ENCODE measurements around the gene LIMK1. TPM values are rescaled to one million over a fixed set of nuclear protein-coding genes. Genes with fewer than 3 reads are reported as not detected.
A peak's percentile ranks its signal among the peaks of the same experiment; 100 is the strongest.

The LIMK1 gene
- total RNA-seq, 2 experiments from 2014 or later: 7.8 to 8.2 TPM

- POLR2A ChIA-PET: interaction anchor here (1.0 to 1.9 kb wide), 3 partner anchors 10 to 562 kb away, joined by 3 to 17 read pairs (median 9); partner anchors contain the start of genes EIF4H and LIMK1
- Histone ChIP-seq H3K36me3 (ENCODE audit: insufficient read depth, low read length) (peaks cover 8% of the 10 kb centered on the region), H3K4me3 (ENCODE audit: low read length) (peak overlapping the region; percentile 60), H3K4me1 (ENCODE audit: insufficient read depth, low read length) (peaks cover 27% of the 10 kb centered on the region), H3K27me3 (ENCODE audit: control insufficient read depth in 1 of 2, insufficient read depth in 2 of 2, low read length in 2 of 2) (no peaks in the 10 kb centered on the region), H3K9me3 (ENCODE audit: control insufficient read depth in 1 of 2, insufficient read depth in 1 of 2, low read length in 2 of 2) (no peaks in the 10 kb centered on the region), H3K27ac (ENCODE audit: low read depth in 1 of 2, low read length in 2 of 2) (peak overlapping the region; percentile 54 to 70)
- H3K27ac Mint-ChIP-seq: peak overlapping the region; percentile 91
- intact Hi-C loops (cut with DNase I, micrococcal nuclease): loop anchor here in 1 of 2 experiments (2.0 kb wide), 1 partner anchor 20 kb away; no protein-coding TSS in a partner anchor
- peaks cover 15% of the 10 kb centered on the region for H3K4me1 Mint-ChIP-seq (ENCODE audit: low read depth)
- ATAC-seq (ENCODE audit: poor library complexity): peak; percentile 75
- H3K9me3 Mint-ChIP-seq: no peaks in the 10 kb centered on the region
- H3K27me3 Mint-ChIP-seq: no peaks in the 10 kb centered on the region
- no peak for TF ChIP-seq CTCF (IDR thresholded peaks at IDR 0.05)
- peak; percentile 30 to 87 (median 65) for DNase-seq
- H3K4me3 Mint-ChIP-seq: peak overlapping the region; percentile 92
- CTCF ChIA-PET: no interaction called here
- peaks cover 17% of the 10 kb centered on the region for H3K36me3 Mint-ChIP-seq (ENCODE audit: low read depth)
These were observed 10.9 kb downstream of the LIMK1 start for GRCh38 chr7:74094224-74095101.

- peak overlapping the region; percentile 22 to 70 for H3K27ac ChIP-seq (ENCODE audit: low read depth in 1 of 2, low read length in 2 of 2)
- no peaks in the 10 kb centered on the region for H3K9me3 Mint-ChIP-seq
- peaks cover 15% of the 10 kb centered on the region for H3K4me1 Mint-ChIP-seq (ENCODE audit: low read depth)
- H3K9me3 ChIP-seq (ENCODE audit: control insufficient read depth in 1 of 2, insufficient read depth in 1 of 2, low read length in 2 of 2): no peaks in the 10 kb centered on the region
- no peaks in the 10 kb centered on the region for H3K27me3 Mint-ChIP-seq
- DNase-seq (no peak), ATAC-seq (ENCODE audit: poor library complexity) (no peak)
- peaks cover 22% of the 10 kb centered on the region for H3K36me3 Mint-ChIP-seq (ENCODE audit: low read depth)
- peaks cover 8% of the 10 kb centered on the region for H3K36me3 ChIP-seq (ENCODE audit: insufficient read depth, low read length)
- POLR2A ChIA-PET: interaction anchor here (1.9 kb wide), 1 partner anchor 11 kb away, joined by 17 read pairs; the partner anchor contains the start of gene LIMK1
- CTCF ChIA-PET: no interaction called here
- H3K4me3 Mint-ChIP-seq: peak overlapping the region; percentile 92
- intact Hi-C loops (cut with DNase I, micrococcal nuclease): loop anchor here in 1 of 2 experiments (2.0 kb wide), 1 partner anchor 20 kb away; no protein-coding TSS in a partner anchor
- H3K27ac Mint-ChIP-seq: peak overlapping the region; percentile 91
- peaks cover 27% of the 10 kb centered on the region for H3K4me1 ChIP-seq (ENCODE audit: insufficient read depth, low read length)
- H3K4me3 ChIP-seq (ENCODE audit: low read length): peak overlapping the region; percentile 60
- no peaks in the 10 kb centered on the region for H3K27me3 ChIP-seq (ENCODE audit: control insufficient read depth in 1 of 2, insufficient read depth in 2 of 2, low read length in 2 of 2)
- TF ChIP-seq CTCF (IDR thresholded peaks at IDR 0.05): no peak
These were observed 11.5 kb downstream of the LIMK1 start for GRCh38 chr7:74095135-74095534.

GRCh38 chr7:74097937-74098614, 14.5 kb downstream of the LIMK1 start:
- H3K9me3 ChIP-seq (ENCODE audit: control insufficient read depth in 1 of 2, insufficient read depth in 1 of 2, low read length in 2 of 2): no peaks in the 10 kb centered on the region
- no peaks in the 10 kb centered on the region for H3K27me3 ChIP-seq (ENCODE audit: control insufficient read depth in 1 of 2, insufficient read depth in 2 of 2, low read length in 2 of 2)
- no peak overlapping the region for H3K27ac Mint-ChIP-seq
- H3K27ac ChIP-seq (ENCODE audit: low read depth in 1 of 2, low read length in 2 of 2): no peak overlapping the region
- H3K4me3 Mint-ChIP-seq: no peak overlapping the region
- no peak overlapping the region for H3K4me3 ChIP-seq (ENCODE audit: low read length)
- H3K36me3 Mint-ChIP-seq (ENCODE audit: low read depth): peaks cover 40% of the 10 kb centered on the region
- H3K4me1 ChIP-seq (ENCODE audit: insufficient read depth, low read length): peaks cover 19% of the 10 kb centered on the region
- ATAC-seq (ENCODE audit: poor library complexity): no peak
- H3K9me3 Mint-ChIP-seq: no peaks in the 10 kb centered on the region
- intact Hi-C loops (cut with DNase I, micrococcal nuclease): no loop called here
- ChIA-PET POLR2A (no interaction called here), CTCF (no interaction called here)
- DNase-seq: no peak
- no peak for TF ChIP-seq CTCF (IDR thresholded peaks at IDR 0.05)
- H3K36me3 ChIP-seq (ENCODE audit: insufficient read depth, low read length): peaks cover 8% of the 10 kb centered on the region
- H3K4me1 Mint-ChIP-seq (ENCODE audit: low read depth): peaks cover 15% of the 10 kb centered on the region
- H3K27me3 Mint-ChIP-seq: no peaks in the 10 kb centered on the region
